Stimulated activated CD8-positive, alpha-beta memory T cell treated with anti-CD3 and anti-CD28 coated beads, Interleukin-4, amount 100 ng/mL, for 48 hours (primary cell): Measurements from ENCODE around the gene UBASH3B.

ENCODE experiments used
- DNase-seq: peaks from one replicate; pipeline ENCODE4 v3.0.0-alpha.2; 2020

The UBASH3B gene

GRCh38 chr11:122681070-122681469 is 25.5 kb downstream of the UBASH3B start:
- DNase-seq = no peak

GRCh38 chr11:122681735-122682134 is 26.2 kb downstream of the UBASH3B start:
- DNase-seq = no peak

GRCh38 chr11:122682464-122682863 is 26.9 kb downstream of the UBASH3B start:
- DNase-seq = no peak

GRCh38 chr11:122685041-122685440 is 29.5 kb downstream of the UBASH3B start:
- no peak for DNase-seq

- DNase-seq = no peak
Measured at GRCh38 chr11:122686111-122686510, 30.6 kb downstream of the UBASH3B start.

GRCh38 chr11:122690384-122690783 is 34.9 kb downstream of the UBASH3B start:
- no peak for DNase-seq

GRCh38 chr11:122690801-122691548 is 35.5 kb downstream of the UBASH3B start:
- DNase-seq = no peak

GRCh38 chr11:122691549-122692150 is 36.1 kb downstream of the UBASH3B start:
- no peak for DNase-seq

- DNase-seq = no peak
Measured at GRCh38 chr11:122692444-122692843, 36.9 kb downstream of the UBASH3B start.

GRCh38 chr11:122695076-122695615 is 39.6 kb downstream of the UBASH3B start:
- no peak for DNase-seq

- DNase-seq = peak; percentile 78
Measured at GRCh38 chr11:122696662-122697061, 41.1 kb downstream of the UBASH3B start.

GRCh38 chr11:122697636-122698167 is 42.2 kb downstream of the UBASH3B start:
- no peak for DNase-seq

GRCh38 chr11:122698392-122698791 is 42.9 kb downstream of the UBASH3B start:
- DNase-seq = no peak

GRCh38 chr11:122700666-122701065 is 45.1 kb downstream of the UBASH3B start:
- no peak for DNase-seq

GRCh38 chr11:122701143-122701542 is 45.6 kb downstream of the UBASH3B start:
- no peak for DNase-seq

- DNase-seq = peak; percentile 73
Measured at GRCh38 chr11:122703541-122704272, 48.2 kb downstream of the UBASH3B start.

GRCh38 chr11:122705396-122705795 is 49.9 kb downstream of the UBASH3B start:
- no peak for DNase-seq

GRCh38 chr11:122706291-122707088 is 51.0 kb downstream of the UBASH3B start:
- no peak for DNase-seq

GRCh38 chr11:122707111-122707510 is 51.6 kb downstream of the UBASH3B start:
- no peak for DNase-seq

GRCh38 chr11:122707901-122708300 is 52.4 kb downstream of the UBASH3B start:
- DNase-seq = no peak

- DNase-seq = no peak
Measured at GRCh38 chr11:122709039-122709760, 53.7 kb downstream of the UBASH3B start.

GRCh38 chr11:122711362-122711761 is 55.8 kb downstream of the UBASH3B start:
- no peak for DNase-seq
